Activated naive CD4-positive, alpha-beta T cell treated with anti-CD3 and anti-CD28 coated beads for 36 hours (primary cell): ENCODE results near the gene ZNF70. TPM values are rescaled to one million over a fixed set of nuclear protein-coding genes. Genes with fewer than 3 reads are reported as not detected.

Experiments used
- CTCF ChIA-PET: fragments of 350-600 bp; sonication (Branson Sonifier 250); formaldehyde crosslinking; loops from one replicate; lab custom pipeline; 2021; ENCODE audit warnings: antibody characterized with exemption; lab: Charles Lee
- DNase-seq: peaks from one replicate; pipeline ENCODE4 v3.0.0-alpha.2; 2020
- H3K27ac Mint-ChIP-seq: one replicate; pipeline ENCODE4 v1.8.0; 2021; ENCODE audit warnings: mild to moderate bottlenecking, mixed read lengths
- H3K27me3 Mint-ChIP-seq: one replicate; pipeline ENCODE4 v1.8.0; 2021; ENCODE audit warnings: low read depth, mixed read lengths
- H3K36me3 Mint-ChIP-seq: one replicate; pipeline ENCODE4 v1.8.0; 2021; ENCODE audit warnings: low read depth, mixed read lengths
- H3K4me1 Mint-ChIP-seq: one replicate; pipeline ENCODE4 v1.8.0; 2021; ENCODE audit warnings: low read depth, mixed read lengths
- H3K4me3 Mint-ChIP-seq: one replicate; pipeline ENCODE4 v1.8.0; 2021; ENCODE audit warnings: mild to moderate bottlenecking, moderate library complexity, mixed read lengths
- H3K9me3 Mint-ChIP-seq: one replicate; pipeline ENCODE4 v1.8.0; 2021; ENCODE audit warnings: mixed read lengths
- intact Hi-C: fragments of 100-400 bp; cut with micrococcal nuclease; formaldehyde crosslinking; loops from one replicate; pipeline ENCODE4 v1.15.1; 2023
- total RNA-seq, 2 experiments: library from RNA; stranded (reverse); gene quantifications; one replicate each; pipeline ENCODE4 v1.2.3, GENCODE V29; 2021

Gene ZNF70
- total RNA-seq, 2 experiments from 2014 or later = 0.79 to 0.93 TPM

- no peaks in the 10 kb centered on the region for H3K36me3 Mint-ChIP-seq
- H3K27ac Mint-ChIP-seq = peak overlapping the region; percentile 95
- H3K4me1 Mint-ChIP-seq = peaks cover 34% of the 10 kb centered on the region
- H3K9me3 Mint-ChIP-seq = no peaks in the 10 kb centered on the region
- no peaks in the 10 kb centered on the region for H3K27me3 Mint-ChIP-seq
- CTCF ChIA-PET = interaction anchor here (1.5 to 3.1 kb wide), 2 partner anchors 15 to 18 kb away, joined by 5 to 19 read pairs; partner anchors contain the start of gene CHCHD10
- peak overlapping the region; percentile 89 for H3K4me3 Mint-ChIP-seq
- intact Hi-C loops = loop anchor here (1.0 to 2.0 kb wide), 2 partner anchors 53 to 769 kb away; partner anchors contain the start of genes DERL3, GUCD1 and SNRPD3
- peak; percentile 50 for DNase-seq
Measured at GRCh38 chr22:23786261-23786710, 35.4 kb upstream of the ZNF70 start.

DNA sequence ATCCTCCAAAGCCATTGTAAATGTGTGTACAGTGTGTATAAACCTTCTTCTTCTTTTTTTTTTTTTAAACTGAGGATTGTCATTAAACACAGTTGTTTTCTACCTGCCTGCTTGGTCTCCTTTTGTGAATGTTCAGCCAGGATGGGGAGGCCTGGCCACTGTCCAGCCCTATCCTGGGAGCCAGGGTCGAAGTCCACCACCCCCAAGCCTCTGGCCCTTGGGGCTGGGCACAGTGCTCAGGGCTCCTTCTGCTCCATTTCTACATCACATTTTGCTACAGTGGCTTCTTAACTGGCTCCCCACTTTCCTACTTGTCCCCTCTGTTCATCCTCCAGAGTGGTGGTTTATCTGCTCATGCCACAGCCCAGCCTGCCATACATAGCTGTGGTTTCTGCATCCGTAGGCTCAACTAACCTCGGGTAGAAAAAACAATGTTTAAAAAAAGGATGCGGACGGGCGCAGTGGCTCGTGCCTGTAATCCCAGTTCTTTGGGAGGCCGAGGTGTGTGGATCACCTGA is 33.4 kb upstream of the ZNF70 start:
- Mint-ChIP-seq H3K4me3 (no peak overlapping the region), H3K27ac (peak overlapping the region; percentile 9), H3K9me3 (no peaks in the 10 kb centered on the region), H3K4me1 (peaks cover 27% of the 10 kb centered on the region), H3K27me3 (no peaks in the 10 kb centered on the region), H3K36me3 (no peaks in the 10 kb centered on the region)
- CTCF ChIA-PET = no interaction called here
- DNase-seq = no peak
- intact Hi-C loops = no loop called here

GRCh38 chr22:23783265-23784150 is 32.6 kb upstream of the ZNF70 start:
- H3K36me3 Mint-ChIP-seq = no peaks in the 10 kb centered on the region
- H3K4me3 Mint-ChIP-seq = no peak overlapping the region
- CTCF ChIA-PET = no interaction called here
- intact Hi-C loops = no loop called here
- peaks cover 21% of the 10 kb centered on the region for H3K4me1 Mint-ChIP-seq
- no peaks in the 10 kb centered on the region for H3K9me3 Mint-ChIP-seq
- DNase-seq = no peak
- H3K27me3 Mint-ChIP-seq = no peaks in the 10 kb centered on the region
- H3K27ac Mint-ChIP-seq = no peak overlapping the region

- CTCF ChIA-PET = no interaction called here
- intact Hi-C loops = no loop called here
- no peaks in the 10 kb centered on the region for H3K9me3 Mint-ChIP-seq
- H3K36me3 Mint-ChIP-seq = no peaks in the 10 kb centered on the region
- no peak for DNase-seq
- no peak overlapping the region for H3K4me3 Mint-ChIP-seq
- no peaks in the 10 kb centered on the region for H3K27me3 Mint-ChIP-seq
- H3K4me1 Mint-ChIP-seq = peaks cover 13% of the 10 kb centered on the region
- no peak overlapping the region for H3K27ac Mint-ChIP-seq
Measured at GRCh38 chr22:23782703-23783102, 31.8 kb upstream of the ZNF70 start.

DNA sequence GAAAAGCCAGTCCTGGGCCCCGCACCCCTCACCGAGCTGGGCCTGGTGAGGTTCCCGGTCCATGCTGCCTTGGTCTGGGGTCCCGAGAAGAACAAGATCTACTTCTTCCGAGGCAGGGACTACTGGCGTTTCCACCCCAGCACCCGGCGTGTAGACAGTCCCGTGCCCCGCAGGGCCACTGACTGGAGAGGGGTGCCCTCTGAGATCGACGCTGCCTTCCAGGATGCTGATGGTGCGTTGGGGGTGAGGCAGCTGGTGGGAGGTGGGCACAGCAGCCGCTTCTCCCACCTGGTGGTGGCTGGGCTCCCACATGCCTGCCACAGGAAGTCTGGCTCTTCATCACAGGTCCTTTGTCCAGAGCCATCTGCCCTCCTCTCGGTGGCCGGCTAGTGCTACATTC is 31.3 kb upstream of the ZNF70 start:
- no peak overlapping the region for H3K27ac Mint-ChIP-seq
- H3K4me3 Mint-ChIP-seq = no peak overlapping the region
- H3K4me1 Mint-ChIP-seq = peaks cover 11% of the 10 kb centered on the region
- no peaks in the 10 kb centered on the region for H3K27me3 Mint-ChIP-seq
- DNase-seq = no peak
- CTCF ChIA-PET = interaction anchor here (0.7 kb wide), 1 partner anchor 70 kb away, joined by 3 read pairs; no protein-coding TSS in a partner anchor
- H3K36me3 Mint-ChIP-seq = no peaks in the 10 kb centered on the region
- no peaks in the 10 kb centered on the region for H3K9me3 Mint-ChIP-seq
- intact Hi-C loops = no loop called here

DNA sequence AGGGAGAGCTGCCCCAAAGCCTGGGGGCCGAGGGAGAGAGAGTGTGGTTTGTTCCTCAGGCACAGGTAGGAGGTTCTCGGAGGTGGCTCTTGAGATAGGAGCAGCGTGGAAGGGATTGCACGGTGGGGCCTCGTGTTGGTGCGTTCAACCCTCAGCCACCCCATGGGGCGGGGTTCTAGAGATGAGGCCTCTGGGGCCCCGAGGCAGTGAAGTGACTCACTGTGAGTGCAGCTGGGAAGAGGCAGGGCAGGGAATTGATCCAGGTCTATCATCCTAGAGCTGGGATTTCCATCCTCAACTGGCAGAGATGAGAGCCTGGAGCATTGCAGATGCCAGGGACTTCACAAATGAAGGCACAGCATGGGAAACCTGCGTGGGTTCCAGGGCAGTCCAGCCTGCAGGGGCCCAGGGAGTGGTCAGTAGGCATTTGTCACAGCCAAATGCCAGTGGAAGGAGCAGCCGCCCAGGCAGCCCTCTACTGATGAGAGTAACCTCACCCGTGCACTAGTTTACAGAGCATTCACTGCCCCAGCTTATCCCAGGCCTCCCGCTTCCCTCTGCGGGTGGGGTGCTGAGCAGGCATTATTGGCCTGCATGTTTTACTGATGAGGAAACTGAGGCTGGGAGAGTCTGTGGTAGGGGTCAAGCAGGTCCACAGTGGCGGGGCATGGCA is 30.7 kb upstream of the ZNF70 start:
- Mint-ChIP-seq H3K27ac (no peak overlapping the region), H3K4me3 (no peak overlapping the region), H3K27me3 (no peaks in the 10 kb centered on the region), H3K4me1 (peaks cover 11% of the 10 kb centered on the region), H3K9me3 (no peaks in the 10 kb centered on the region), H3K36me3 (no peaks in the 10 kb centered on the region)
- DNase-seq = no peak
- CTCF ChIA-PET = interaction anchor here (0.7 kb wide), 1 partner anchor 70 kb away, joined by 3 read pairs; no protein-coding TSS in a partner anchor
- intact Hi-C loops = no loop called here

- Mint-ChIP-seq H3K4me1 (peaks cover 7% of the 10 kb centered on the region), H3K9me3 (no peaks in the 10 kb centered on the region), H3K36me3 (no peaks in the 10 kb centered on the region), H3K27me3 (no peaks in the 10 kb centered on the region), H3K27ac (no peak overlapping the region), H3K4me3 (no peak overlapping the region)
- CTCF ChIA-PET = no interaction called here
- no peak for DNase-seq
- intact Hi-C loops = no loop called here
Measured at GRCh38 chr22:23781065-23781464, 30.2 kb upstream of the ZNF70 start.

DNA sequence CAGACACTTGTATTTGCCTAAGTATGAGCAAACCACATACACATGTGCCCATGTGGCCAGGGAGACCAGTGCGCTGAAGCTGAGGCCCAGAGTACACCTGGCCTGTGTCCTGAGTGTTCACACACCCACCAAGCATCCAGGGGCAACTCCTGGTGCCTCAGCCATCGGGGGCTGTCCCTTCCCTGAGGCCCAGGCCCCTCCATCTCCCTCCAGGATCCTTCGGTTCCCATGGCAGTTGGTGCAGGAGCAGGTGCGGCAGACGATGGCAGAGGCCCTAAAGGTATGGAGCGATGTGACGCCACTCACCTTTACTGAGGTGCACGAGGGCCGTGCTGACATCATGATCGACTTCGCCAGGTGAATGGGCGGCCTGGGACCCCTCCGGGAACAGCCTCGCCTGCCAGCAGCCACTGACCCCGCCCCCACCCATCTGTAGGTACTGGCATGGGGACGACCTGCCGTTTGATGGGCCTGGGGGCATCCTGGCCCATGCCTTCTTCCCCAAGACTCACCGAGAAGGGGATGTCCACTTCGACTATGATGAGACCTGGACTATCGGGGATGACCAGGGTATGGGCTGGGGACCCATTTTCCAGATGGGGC is 29.3 kb upstream of the ZNF70 start:
- Mint-ChIP-seq H3K4me3 (no peak overlapping the region), H3K4me1 (peaks cover 3% of the 10 kb centered on the region), H3K27me3 (no peaks in the 10 kb centered on the region), H3K27ac (no peak overlapping the region), H3K36me3 (no peaks in the 10 kb centered on the region), H3K9me3 (no peaks in the 10 kb centered on the region)
- intact Hi-C loops = no loop called here
- DNase-seq = no peak
- CTCF ChIA-PET = no interaction called here

DNA sequence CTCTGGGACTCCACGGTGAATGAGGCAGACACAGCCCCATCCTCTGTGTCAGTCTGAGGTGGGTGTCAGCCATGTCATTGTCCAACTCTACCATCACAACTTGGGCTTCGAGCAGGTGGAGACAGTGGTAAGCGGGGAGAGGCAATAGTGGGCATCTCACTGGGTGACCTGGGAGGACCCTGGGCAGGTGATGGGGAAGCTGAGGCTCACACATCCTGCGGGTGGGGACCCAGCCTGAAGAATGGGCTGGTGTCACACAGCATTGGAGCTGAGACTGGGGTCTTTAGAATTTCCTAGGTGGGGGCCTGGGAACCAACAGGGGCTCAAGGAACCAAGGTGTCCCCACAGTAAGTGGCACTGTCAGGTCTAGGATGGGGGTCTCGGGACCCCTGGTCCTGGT is 28.8 kb upstream of the ZNF70 start:
- H3K4me3 Mint-ChIP-seq = no peak overlapping the region
- intact Hi-C loops = no loop called here
- H3K9me3 Mint-ChIP-seq = no peaks in the 10 kb centered on the region
- H3K36me3 Mint-ChIP-seq = no peaks in the 10 kb centered on the region
- DNase-seq = no peak
- no peak overlapping the region for H3K27ac Mint-ChIP-seq
- CTCF ChIA-PET = no interaction called here
- peaks cover 3% of the 10 kb centered on the region for H3K4me1 Mint-ChIP-seq
- no peaks in the 10 kb centered on the region for H3K27me3 Mint-ChIP-seq

GRCh38 chr22:23779083-23779482 is 28.2 kb upstream of the ZNF70 start:
- no peaks in the 10 kb centered on the region for H3K4me1 Mint-ChIP-seq
- no peak overlapping the region for H3K27ac Mint-ChIP-seq
- H3K9me3 Mint-ChIP-seq = no peaks in the 10 kb centered on the region
- no peak for DNase-seq
- no peaks in the 10 kb centered on the region for H3K27me3 Mint-ChIP-seq
- CTCF ChIA-PET = no interaction called here
- no peaks in the 10 kb centered on the region for H3K36me3 Mint-ChIP-seq
- intact Hi-C loops = no loop called here
- H3K4me3 Mint-ChIP-seq = no peak overlapping the region

DNA sequence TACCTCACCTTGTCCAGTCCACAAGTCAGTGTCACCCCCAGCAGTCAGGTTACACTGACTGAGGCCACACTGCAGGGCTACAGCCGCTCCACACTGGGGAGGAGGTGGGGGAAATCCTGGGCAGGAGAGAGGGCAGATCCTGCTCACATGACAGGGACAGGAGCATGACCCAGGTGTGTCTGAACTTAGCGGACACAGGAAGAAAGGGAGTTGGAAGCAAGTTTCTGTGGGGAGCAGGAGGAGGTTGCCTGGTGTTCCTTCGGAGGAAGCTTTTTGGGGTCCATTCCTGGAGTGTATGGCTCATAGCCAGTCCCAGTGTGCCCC is 27.6 kb upstream of the ZNF70 start:
- H3K27me3 Mint-ChIP-seq = no peaks in the 10 kb centered on the region
- no peaks in the 10 kb centered on the region for H3K9me3 Mint-ChIP-seq
- no peak overlapping the region for H3K4me3 Mint-ChIP-seq
- CTCF ChIA-PET = no interaction called here
- H3K36me3 Mint-ChIP-seq = no peaks in the 10 kb centered on the region
- intact Hi-C loops = no loop called here
- no peaks in the 10 kb centered on the region for H3K4me1 Mint-ChIP-seq
- no peak for DNase-seq
- H3K27ac Mint-ChIP-seq = no peak overlapping the region
